Stimulated activated CD4-positive, alpha-beta T cell treated with anti-CD3 and anti-CD28 coated beads, Interleukin-15, amount 100 ng/mL, for 48 hours (primary cell): ENCODE results near the gene TMEM176A.

Source experiments
- DNase-seq, 2 donors: peaks; one replicate each; pipeline ENCODE4 v3.0.0-alpha.2; 2020; ENCODE audit warnings: low read depth in 2 of 2

TMEM176A gene

GRCh38 chr7:150818971-150819370 is 18.4 kb downstream of the TMEM176A start:
- no peak for DNase-seq

GRCh38 chr7:150820148-150820547 is 19.6 kb downstream of the TMEM176A start:
- DNase-seq = no peak

GRCh38 chr7:150820578-150821198 is 20.1 kb downstream of the TMEM176A start:
- no peak for DNase-seq

GRCh38 chr7:150823043-150823442 is 22.5 kb downstream of the TMEM176A start:
- DNase-seq = no peak

GRCh38 chr7:150823484-150824126 is 23.0 kb downstream of the TMEM176A start:
- no peak for DNase-seq

- no peak for DNase-seq
Observed at GRCh38 chr7:150824379-150825177, 24.0 kb downstream of the TMEM176A start.

- DNase-seq = no peak
Observed at GRCh38 chr7:150826061-150826849, 25.7 kb downstream of the TMEM176A start.

- no peak for DNase-seq
Observed at GRCh38 chr7:150828384-150828783, 27.8 kb downstream of the TMEM176A start.

GRCh38 chr7:150829426-150829825 is 28.9 kb downstream of the TMEM176A start:
- DNase-seq = no peak

GRCh38 chr7:150830937-150831336 is 30.4 kb downstream of the TMEM176A start:
- DNase-seq = no peak

- DNase-seq = no peak
Observed at GRCh38 chr7:150831851-150832250, 31.3 kb downstream of the TMEM176A start.

GRCh38 chr7:150835019-150835418 is 34.5 kb downstream of the TMEM176A start:
- DNase-seq = no peak

GRCh38 chr7:150835702-150836280 is 35.2 kb downstream of the TMEM176A start:
- DNase-seq = no peak

- DNase-seq = no peak
Observed at GRCh38 chr7:150838965-150839650, 38.5 kb downstream of the TMEM176A start.

GRCh38 chr7:150842018-150842417 is 41.4 kb downstream of the TMEM176A start:
- no peak for DNase-seq

GRCh38 chr7:150842716-150843115 is 42.1 kb downstream of the TMEM176A start:
- DNase-seq = no peak

GRCh38 chr7:150845421-150845861 is 44.9 kb downstream of the TMEM176A start:
- no peak for DNase-seq

GRCh38 chr7:150846291-150847115 is 45.9 kb downstream of the TMEM176A start:
- DNase-seq = no peak

- DNase-seq = no peak
Observed at GRCh38 chr7:150847536-150847935, 47.0 kb downstream of the TMEM176A start.

- DNase-seq = no peak
Observed at GRCh38 chr7:150848111-150848510, 47.5 kb downstream of the TMEM176A start.
